ENCODE measurements around the gene MUS81. TPM values are rescaled to one million over a fixed set of nuclear protein-coding genes. Genes with fewer than 3 reads are reported as not detected.

MUS81 gene, protein sequence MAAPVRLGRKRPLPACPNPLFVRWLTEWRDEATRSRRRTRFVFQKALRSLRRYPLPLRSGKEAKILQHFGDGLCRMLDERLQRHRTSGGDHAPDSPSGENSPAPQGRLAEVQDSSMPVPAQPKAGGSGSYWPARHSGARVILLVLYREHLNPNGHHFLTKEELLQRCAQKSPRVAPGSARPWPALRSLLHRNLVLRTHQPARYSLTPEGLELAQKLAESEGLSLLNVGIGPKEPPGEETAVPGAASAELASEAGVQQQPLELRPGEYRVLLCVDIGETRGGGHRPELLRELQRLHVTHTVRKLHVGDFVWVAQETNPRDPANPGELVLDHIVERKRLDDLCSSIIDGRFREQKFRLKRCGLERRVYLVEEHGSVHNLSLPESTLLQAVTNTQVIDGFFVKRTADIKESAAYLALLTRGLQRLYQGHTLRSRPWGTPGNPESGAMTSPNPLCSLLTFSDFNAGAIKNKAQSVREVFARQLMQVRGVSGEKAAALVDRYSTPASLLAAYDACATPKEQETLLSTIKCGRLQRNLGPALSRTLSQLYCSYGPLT
- 44.6 and 47.2 TPM in 2 replicates for total RNA-seq

DNA sequence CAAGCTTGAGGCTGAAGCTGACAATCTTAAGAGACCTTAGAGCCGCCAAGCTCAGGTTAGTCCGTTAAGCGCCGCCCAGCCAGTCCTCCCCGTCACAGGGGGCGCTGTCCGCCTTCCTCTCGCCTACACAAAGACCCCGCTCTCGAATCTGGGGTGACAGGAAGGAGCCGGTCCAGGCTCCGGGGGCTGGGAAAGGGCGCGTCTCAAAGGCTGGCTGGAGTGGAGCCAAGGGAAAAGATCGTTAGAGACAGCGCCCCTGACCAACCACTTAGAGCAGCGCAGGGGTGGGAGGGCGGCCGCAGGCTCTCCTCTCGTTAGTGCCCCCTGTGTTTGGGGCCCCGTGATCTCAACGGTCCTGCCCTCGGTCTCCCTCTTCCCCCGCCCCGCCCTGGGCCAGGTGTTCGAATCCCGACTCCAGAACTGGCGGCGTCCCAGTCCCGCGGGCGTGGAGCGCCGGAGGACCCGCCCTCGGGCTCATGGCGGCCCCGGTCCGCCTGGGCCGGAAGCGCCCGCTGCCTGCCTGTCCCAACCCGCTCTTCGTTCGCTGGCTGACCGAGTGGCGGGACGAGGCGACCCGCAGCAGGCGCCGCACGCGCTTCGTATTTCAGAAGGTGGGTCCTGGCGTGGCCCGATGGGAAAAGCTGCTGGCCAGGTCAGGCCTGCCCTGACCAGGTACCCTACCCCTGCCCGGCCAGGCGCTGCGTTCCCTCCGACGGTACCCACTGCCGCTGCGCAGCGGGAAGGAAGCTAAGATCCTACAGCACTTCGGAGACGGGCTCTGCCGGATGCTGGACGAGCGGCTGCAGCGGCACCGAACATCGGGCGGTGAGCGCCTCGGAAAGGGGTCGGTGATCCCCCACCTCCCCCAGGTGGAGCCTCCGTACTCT is at the start of gene MUS81:
MUS81 (plus strand) TSS at position 156 of the 887 bp plus-strand sequence; CDS start at position 477, 321 bp downstream.

DNA sequence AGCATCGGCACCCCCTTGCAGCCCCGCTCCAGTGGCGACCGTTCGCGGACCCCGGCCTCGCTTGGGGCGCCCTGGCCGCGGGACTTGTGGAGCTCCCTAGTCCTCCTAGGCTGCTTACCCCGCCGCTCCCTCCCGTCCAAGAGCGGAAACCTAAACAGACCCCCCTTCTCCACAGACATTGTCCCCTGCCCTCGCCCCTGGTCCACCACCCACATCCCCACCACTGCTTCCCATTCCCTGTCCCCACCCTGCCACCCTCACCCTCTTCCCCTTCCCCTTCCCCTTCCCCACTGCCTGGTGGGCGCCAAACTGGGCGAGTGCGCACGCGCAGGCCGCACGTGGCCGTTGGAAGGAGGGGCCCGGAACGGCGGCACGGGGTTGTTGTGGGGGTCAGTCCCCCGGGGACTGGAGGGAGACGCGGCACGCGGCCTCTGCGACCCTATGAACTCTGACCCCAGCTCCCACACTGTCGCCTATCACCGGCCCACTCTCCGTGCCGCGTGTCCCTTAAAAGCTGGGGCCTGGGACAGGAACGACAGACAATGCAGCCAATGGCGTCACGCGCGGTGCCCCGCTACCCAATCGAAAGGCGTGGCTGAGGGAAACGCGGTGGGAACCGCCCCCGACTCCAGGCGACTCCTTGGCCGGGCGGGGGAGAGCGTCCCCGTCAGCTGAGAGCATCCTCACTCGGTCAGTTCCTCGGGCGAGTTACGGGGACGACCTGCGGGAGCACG is 26.8 kb upstream of the MUS81 start, which contains the start of gene SNX32:
SNX32 (plus strand) TSS at position 667 of the 734 bp plus-strand sequence. CDS start 103 bp downstream, outside the sequence.

DNA sequence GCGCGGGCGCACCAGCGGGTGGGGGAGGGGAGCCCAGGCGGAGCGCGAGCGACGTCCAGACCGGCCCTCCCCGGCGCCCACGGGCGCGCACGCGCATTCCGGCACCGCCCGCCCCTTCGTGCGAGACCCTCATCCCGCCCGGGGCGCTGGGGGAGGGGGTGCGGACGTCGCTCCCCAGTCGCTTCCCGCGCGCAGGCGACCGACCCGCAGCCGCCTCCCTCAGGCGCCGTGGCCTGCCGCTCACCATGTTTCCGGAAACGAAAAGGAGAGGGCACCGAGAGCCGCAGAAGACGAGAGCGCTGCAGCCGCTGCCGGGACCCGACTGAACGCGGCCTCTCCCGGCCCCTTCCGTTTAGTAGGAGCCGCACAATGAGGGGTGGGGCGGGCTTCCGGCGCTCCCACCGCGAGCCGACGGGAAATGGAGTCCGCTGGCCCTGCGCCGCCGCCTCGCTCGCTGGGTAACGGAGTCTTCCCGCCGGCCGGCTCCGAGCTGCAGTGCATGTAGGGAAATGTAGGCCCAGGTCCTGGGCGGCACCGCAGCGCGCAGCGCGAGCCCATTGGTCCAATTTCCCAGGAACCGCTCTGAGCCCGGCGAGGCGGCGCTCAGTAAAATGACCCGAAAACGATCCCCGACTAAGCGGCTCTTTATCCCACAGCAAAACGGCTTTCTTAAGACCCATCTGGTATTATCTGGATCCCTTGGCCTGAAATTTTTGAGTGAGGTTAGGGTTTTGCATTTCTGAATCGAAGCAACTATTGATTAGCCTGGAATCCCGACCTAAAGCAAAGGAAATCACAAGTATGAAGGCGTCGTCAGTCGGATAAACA is 2.2 kb upstream of the MUS81 start, which contains the start of gene CFL1:
CFL1 (minus strand) TSS at position 328 of the 828 bp plus-strand sequence; CDS start at position 247, 81 bp downstream.

DNA sequence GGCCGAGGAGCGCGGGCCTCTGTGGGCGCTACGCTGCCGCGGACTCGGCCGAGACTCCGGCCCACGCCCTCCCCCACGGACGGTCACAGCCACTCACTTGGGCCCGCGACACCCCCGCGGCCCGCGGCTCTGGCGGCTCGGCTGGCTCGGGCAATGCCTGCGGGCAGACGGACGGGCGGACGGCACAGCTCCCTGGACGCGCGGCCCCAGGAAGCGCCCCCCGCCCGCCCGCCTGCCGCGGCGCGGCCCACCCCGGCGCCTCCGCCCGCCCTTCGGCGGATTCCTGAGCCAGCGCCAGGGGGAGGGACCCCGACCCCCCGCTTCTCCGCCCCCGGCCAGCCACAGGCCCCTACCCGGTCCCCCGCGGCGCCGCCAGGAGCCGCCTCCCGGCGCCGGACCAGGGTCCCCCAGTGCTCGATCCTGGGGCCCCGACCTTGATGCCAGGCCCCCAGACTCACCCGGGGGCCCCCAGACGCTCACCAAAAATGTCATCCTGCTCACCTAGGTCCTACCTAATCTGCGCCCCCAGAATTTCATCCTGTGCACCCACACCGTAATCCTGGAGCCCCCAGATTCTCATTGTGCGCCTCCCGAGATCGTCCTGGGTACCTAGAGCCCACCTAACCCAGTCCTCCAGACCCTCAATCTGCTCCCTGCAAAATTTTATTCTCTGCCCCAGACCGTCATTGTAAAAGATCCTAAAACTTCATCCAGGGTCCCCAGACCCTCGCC is 12.5 kb downstream of the MUS81 start, which contains the start of gene EFEMP2:
EFEMP2 (minus strand) TSS at position 215 of the 732 bp plus-strand sequence. CDS start 446 bp downstream, outside the sequence.

DNA sequence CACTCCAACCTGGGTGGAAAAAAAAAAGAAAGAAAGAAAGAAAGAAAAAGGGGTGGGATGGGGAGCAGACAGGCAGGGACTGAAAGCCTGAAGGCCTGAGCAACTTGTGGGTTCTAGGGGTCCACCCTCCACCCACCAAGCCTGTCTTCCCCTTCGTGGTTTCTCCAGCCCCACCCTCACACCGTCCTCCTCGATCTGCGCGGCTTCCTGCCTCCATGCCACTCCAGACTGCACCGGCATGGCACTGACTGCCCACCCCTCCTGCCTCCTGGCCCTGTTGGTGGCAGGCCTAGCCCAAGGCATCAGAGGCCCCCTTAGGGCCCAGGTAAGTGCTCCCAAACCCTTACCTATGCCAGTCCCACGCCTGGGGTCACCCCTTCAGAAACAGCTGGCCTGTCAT is 19.4 kb downstream of the MUS81 start, which contains the start of gene CTSW:
CTSW (plus strand) TSS at position 221 of the 400 bp plus-strand sequence; CDS start at position 239, 18 bp downstream.

DNA sequence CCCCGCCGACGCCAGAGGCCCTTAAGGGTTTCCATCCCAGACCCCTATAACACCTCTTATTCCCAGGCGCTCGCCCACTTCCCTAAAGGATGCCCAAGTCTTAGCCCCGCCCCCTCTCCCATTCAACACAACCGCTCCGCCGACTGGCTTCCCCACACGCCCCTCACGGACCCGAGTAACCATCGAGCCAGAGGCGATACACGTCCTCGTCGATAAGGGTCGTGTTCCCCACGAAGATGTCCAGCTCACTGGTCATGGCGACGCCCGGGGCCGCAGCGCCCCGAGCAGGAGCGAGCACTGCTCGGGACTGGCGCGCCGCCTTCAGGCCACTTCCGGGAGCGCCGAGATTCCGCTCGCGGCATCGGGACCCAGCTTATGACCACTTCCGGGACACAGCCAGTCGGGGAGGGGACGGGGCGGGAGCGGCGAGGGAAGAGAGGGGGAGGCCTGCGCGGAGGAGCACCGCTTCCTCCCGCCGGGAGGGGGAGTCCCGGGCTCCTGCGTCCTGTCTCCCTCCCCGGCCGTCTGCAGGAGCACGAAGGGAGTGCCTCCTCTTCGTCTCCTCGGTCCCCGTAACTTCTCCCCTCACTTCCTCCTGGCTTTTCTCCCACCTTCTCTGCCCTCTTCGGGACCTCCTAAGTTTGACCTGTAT is 28.1 kb downstream of the MUS81 start, which contains the start of gene FIBP:
FIBP (minus strand) TSS at position 309 of the 652 bp plus-strand sequence; CDS start at position 256, 53 bp downstream.

DNA sequence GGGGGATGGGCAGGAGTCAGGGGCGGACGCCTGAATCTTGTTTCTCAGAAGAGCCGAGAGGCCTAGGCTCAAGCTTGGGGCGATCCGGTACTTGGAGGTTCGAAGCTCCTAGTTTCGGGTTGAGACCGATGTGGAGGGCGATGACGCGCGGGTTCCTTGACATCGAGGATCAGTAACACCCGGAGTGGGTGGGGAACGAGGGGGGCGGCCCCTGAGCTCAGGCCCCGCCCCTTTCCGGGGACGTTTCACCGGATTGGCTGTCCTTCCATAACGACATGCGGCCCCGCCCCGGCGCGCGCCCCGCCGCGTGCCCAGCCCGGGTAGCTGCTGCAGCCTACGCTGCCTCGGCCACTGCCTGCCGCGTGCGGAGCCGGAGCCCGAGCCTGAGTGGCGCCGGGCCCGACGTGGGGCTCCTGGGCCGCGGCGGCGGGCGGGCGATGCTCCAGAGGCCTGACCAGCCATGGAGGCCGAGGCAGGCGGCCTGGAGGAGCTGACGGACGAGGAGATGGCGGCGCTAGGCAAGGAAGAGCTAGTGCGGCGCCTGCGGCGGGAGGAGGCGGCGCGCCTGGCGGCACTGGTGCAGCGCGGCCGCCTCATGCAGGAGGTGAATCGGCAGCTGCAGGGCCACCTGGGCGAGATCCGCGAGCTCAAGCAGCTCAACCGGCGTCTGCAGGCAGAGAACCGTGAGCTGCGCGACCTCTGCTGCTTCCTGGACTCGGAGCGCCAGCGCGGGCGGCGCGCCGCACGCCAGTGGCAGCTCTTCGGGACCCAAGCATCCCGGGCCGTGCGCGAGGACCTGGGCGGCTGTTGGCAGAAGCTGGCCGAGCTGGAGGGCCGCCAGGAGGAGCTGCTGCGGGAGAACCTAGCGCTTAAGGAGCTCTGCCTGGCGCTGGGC is 30.3 kb downstream of the MUS81 start, which contains the start of gene CCDC85B:
CCDC85B (plus strand) TSS at position 350 of the 895 bp plus-strand sequence; CDS start at position 461, 111 bp downstream.

DNA sequence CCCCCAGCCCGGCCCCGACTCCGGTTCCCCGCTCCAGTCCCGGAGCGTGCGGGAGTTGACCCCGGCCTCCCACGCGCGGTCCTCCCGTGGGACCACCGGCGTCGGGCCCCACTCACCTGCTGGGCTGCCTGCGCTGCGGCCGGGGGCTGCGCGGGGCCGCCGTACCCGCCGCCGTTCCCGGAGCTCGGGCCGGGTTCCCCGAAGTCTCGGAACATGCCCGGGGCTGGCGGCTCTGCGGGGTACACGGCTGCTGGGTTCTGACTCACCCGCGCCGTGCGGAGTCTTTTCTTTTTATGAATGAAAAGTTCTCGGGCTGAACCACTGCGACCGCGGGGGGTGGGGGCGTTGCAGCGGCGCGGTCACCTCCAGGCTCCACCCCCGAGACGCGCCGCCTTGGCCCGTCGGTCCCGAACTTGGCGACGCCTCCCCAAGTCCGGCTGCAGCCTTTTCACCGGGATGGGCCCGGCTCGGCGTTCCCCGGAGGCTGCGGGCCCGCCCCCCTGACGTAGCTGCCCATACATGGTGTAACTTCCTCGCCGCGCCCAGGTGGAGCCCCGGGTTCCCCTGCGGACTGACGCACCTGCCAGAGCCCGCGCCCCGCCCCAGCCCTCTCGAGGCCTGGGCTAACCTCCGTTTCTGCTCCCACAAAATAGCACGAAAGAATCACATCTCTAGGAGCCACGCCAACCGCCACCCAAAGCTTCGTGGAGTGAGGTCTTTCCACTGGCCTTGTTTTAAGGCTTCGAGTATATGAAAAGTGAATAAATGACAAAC is 40.1 kb downstream of the MUS81 start, which contains the start of gene FOSL1:
FOSL1 (minus strand) TSS at position 264 of the 774 bp plus-strand sequence; CDS start at position 215, 49 bp downstream.

Other genes starting within 250 kb of the MUS81 start
- gene MAP3K11, start 246.2 kb upstream of the MUS81 start, total RNA-seq, result 34.6 TPM in 2 replicates
- gene PCNX3, start 244.7 kb upstream of the MUS81 start, total RNA-seq, result 34.0 and 39.2 TPM in 2 replicates
- 40.2 and 40.4 TPM in 2 replicates for gene SIPA1, start 222.3 kb upstream of the MUS81 start, total RNA-seq
- gene RELA, start 197.5 kb upstream of the MUS81 start, total RNA-seq, result 43.6 and 44.4 TPM in 2 replicates
- 41.0 and 43.7 TPM in 2 replicates for gene KAT5, start 148.2 kb upstream of the MUS81 start, total RNA-seq
- 66.0 and 76.0 TPM in 2 replicates for gene RNASEH2C, start 139.6 kb upstream of the MUS81 start, total RNA-seq
- 4.9 and 5.5 TPM in 2 replicates for gene AP5B1, start 79.5 kb upstream of the MUS81 start, total RNA-seq
- gene OVOL1, start 73.4 kb upstream of the MUS81 start, total RNA-seq, result not detected in 2 replicates
- gene SNX32, start 26.5 kb upstream of the MUS81 start, total RNA-seq, result 0.15 and 0.67 TPM in 2 replicates
- 2,022 and 2,183 TPM in 2 replicates for gene CFL1, start 2.3 kb upstream of the MUS81 start, total RNA-seq
- 86.2 and 96.8 TPM in 2 replicates for gene EFEMP2, start 12.4 kb downstream of the MUS81 start, total RNA-seq
- 0.15 and 0.34 TPM in 2 replicates for gene CTSW, start 19.4 kb downstream of the MUS81 start, total RNA-seq
- gene FIBP, start 28.0 kb downstream of the MUS81 start, total RNA-seq, result 228 and 231 TPM in 2 replicates
- 222 and 228 TPM in 2 replicates for gene CCDC85B, start 30.2 kb downstream of the MUS81 start, total RNA-seq
- 108 and 111 TPM in 2 replicates for gene FOSL1, start 40.0 kb downstream of the MUS81 start, total RNA-seq
- 25.4 and 28.5 TPM in 2 replicates for gene C11orf68, start 58.6 kb downstream of the MUS81 start, total RNA-seq
- 419 and 440 TPM in 2 replicates for gene DRAP1, start 59.0 kb downstream of the MUS81 start, total RNA-seq
- under 0.01 TPM in 1 of 2 replicates, not detected in the other for gene TSGA10IP, start 85.0 kb downstream of the MUS81 start, total RNA-seq
- gene SART1, start 101.3 kb downstream of the MUS81 start, total RNA-seq, result 46.7 and 47.3 TPM in 2 replicates
- 26.9 and 35.5 TPM in 2 replicates for gene EIF1AD, start 141.7 kb downstream of the MUS81 start, total RNA-seq
- 119 and 126 TPM in 2 replicates for gene BANF1, start 142.1 kb downstream of the MUS81 start, total RNA-seq
- 0.84 and 1.0 TPM in 2 replicates for gene CST6, start 151.6 kb downstream of the MUS81 start, total RNA-seq
- 0.30 TPM in 1 of 2 replicates, not detected in the other for gene CATSPER1, start 166.0 kb downstream of the MUS81 start, total RNA-seq
- gene GAL3ST3, start 188.7 kb downstream of the MUS81 start, total RNA-seq, result 0.59 and 1.2 TPM in 2 replicates
- 186 and 221 TPM in 2 replicates for gene SF3B2, start 191.9 kb downstream of the MUS81 start, total RNA-seq
- 12.0 and 15.3 TPM in 2 replicates for gene PACS1, start 209.8 kb downstream of the MUS81 start, total RNA-seq